Mesenteric fat pad (tissue), 1 donor: ENCODE data around the gene ATP6AP1. TPM values are rescaled to one million over a fixed set of nuclear protein-coding genes. Genes with fewer than 3 reads are reported as not detected.
"Not testable (repeated sequence)": the region's sequence is repeated elsewhere in the genome, so short reads cannot be mapped to it uniquely, and the experiment has no call there.

Experiments used
- DNase-seq: peaks from one replicate; pipeline ENCODE4 v3.0.0-alpha.2; 2020; ENCODE audit warnings: low spot score
- total RNA-seq: library from RNA; stranded (reverse); fragmentation: NEBNext Ultra II Directional; extraction: Animal tissue kit (Norgen Biotek cat#: 25700); gene quantifications from one replicate; pipeline ENCODE4 v1.2.1, GENCODE V29; 2021
- donor health status: DM: yes; HTN: yes; CAD: no.

ATP6AP1 gene
- total RNA-seq, 1 donor from 2014 or later = 72.5 TPM

GRCh38 chrX:154398668-154399526 is 29.6 kb upstream of the ATP6AP1 start:
- peak; percentile 94 for DNase-seq

GRCh38 chrX:154399527-154400368 is 28.7 kb upstream of the ATP6AP1 start:
- no peak for DNase-seq

DNA sequence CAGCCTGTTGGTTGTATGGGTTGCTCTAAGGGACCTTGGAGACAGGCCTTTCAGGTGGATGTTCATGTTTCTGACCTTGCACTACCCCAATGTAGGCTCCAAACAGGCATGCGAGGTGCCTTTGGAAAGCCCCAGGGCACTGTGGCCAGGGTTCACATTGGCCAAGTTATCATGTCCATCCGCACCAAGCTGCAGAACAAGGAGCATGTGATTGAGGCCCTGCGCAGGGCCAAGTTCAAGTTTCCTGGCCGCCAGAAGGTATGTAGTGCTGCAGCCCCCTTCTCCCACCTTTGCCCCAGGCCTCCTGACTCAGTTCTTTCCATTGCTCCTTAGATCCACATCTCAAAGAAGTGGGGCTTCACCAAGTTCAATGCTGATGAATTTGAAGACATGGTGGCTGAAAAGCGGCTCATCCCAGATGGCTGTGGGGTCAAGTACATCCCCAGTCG is 28.1 kb upstream of the ATP6AP1 start:
- not testable (repeated sequence) for DNase-seq

DNA sequence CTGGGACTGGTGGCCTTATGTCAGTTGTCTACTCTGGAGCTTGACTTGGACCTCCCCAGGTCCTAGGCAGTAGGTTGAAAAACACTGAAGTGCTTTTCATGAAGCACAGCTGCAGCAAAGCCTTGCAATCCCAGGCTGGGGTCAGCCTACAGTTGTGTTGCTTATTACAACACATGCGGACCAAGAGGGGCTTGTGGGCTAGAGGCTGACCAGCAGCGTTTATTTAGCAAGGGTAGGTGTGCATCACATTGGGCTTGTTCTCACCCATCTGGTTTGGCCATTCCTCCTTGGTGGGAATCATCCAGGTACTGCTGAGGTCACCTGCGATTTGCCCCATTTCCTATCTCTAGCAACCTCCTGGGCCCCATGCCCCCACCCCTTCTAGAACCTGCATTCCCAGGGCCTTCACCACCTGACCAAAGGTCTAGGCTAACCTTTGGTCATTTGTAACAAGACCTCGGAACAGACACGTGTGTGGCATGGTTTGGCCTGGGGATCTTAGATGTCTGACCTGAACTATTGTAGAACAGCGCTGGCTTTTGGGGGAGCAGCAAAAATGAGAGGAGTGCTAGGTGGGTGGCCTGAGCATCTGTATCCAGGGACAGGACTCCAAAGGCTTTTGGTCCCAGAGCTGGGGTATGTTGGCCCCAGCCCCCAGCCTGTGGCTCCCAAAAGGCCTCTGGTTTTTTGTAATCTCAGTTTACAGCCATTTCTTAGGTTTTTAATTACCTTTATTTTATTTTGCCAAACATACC is 27.3 kb upstream of the ATP6AP1 start:
- no peak for DNase-seq

DNA sequence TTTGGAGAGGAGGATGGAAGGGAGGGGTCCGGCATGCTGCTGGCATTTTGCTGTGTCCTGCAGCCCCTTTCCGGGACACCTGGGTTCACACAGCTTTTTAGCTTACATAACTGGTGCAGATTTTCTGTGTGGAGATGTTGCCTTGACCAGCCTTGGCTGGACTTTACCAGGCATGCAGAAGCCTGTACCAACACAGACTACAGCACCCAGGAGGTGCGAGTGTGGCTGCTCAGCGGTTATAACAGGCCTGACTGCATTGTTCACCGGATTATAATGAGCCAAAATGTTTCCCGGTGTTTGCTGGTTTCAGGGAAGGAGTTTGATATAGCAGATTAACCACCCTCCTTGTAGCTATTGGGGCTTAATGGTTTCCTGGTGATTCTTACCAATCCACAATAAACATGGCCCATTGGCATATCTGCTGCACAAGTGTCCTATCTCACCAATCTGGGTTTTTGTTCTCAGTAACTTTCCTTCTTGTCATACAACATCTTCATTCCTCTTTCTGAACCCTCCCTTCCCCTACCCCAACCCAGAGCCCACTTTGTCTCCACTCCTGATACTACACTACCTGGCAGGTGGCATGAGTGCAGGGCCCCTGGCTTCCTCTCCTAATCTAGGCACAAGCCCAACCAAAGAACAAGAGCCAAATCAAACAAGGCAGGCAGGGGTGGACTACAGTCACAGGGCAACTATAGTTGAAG is 26.4 kb upstream of the ATP6AP1 start:
- DNase-seq = no peak

DNA sequence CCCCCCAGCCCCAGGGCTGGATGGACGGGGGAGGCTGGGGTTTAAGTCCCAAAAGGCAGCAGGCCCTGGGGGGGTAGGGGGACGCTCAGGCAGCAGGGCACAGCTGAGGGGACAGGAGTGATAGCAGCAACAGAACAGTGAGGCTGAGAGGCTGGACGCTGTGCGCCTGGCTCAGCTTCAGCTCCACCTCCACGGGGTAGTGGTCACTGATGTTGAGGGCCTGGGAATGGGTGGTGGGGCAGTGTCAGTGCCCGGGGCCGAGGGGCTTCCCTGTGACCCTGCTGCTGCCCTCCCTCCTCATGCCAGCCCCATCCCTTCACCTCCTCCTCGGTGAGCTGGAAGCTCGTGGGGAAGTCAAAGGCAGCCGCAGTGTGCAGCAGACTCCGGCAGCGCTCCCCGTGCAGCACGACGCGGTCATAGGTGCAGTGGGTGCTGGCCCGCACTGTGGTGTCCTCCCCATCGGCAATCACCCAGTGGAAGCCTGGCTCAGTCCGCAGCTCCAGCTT is 25.8 kb upstream of the ATP6AP1 start:
- DNase-seq = no peak

GRCh38 chrX:154403192-154403591 is 25.3 kb upstream of the ATP6AP1 start:
- DNase-seq = no peak

GRCh38 chrX:154403858-154404257 is 24.6 kb upstream of the ATP6AP1 start:
- DNase-seq = no peak

DNA sequence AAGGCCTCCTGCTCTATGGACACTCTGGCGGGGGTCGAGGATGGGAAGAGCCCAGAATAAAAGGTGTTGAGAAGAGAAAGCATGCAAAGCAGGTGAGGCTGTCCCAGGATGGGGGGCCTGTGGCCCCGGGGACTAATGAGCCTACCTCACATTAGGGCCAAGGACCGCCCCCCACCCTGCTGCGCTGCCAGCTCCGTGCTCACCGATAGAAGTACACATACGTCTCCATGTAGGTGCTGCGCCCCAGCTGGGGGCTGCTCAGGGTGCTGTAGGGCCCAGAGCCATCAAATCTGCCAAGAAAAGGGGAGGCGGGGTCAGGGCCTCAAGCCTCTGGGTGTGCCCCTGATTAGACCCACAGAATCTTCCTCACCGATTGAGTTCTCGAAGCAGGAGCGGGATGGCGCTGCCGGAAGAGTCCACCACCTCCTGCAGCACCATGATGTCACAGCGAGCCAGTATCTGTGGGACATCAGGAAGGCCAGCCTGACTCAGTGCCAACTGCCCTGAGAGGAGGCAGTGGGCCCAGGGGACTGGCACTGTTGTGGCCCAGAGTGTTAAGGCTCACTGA is 23.8 kb upstream of the ATP6AP1 start:
- no peak for DNase-seq

DNA sequence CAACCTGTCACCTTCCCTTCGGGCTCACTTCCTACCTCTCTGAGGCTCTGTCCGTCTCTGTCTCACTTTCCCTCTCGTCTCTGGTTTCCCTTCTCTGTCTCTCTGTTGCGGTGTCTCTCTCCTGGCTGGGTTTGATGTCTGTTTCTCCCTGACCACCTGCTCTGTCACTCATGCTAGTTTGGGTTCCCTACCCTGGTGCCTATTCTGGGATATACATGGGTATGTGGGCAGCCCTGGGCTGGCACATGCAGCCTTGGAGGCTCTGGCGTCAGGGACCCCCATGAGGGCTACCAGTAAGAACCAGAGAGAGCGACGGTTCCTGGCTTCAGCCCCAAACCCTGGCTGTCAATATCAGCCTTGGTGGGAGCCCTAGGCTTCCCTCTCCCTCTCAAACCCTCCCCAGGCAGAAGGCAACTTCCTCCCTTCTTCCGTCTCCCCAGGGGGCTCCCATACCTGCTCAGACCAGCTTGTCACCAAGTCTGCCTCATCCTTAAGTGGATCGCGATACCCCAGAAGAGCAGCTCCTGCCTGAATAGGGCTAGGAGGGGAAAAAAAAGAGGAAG is 19.7 kb upstream of the ATP6AP1 start:
- no peak for DNase-seq

DNA sequence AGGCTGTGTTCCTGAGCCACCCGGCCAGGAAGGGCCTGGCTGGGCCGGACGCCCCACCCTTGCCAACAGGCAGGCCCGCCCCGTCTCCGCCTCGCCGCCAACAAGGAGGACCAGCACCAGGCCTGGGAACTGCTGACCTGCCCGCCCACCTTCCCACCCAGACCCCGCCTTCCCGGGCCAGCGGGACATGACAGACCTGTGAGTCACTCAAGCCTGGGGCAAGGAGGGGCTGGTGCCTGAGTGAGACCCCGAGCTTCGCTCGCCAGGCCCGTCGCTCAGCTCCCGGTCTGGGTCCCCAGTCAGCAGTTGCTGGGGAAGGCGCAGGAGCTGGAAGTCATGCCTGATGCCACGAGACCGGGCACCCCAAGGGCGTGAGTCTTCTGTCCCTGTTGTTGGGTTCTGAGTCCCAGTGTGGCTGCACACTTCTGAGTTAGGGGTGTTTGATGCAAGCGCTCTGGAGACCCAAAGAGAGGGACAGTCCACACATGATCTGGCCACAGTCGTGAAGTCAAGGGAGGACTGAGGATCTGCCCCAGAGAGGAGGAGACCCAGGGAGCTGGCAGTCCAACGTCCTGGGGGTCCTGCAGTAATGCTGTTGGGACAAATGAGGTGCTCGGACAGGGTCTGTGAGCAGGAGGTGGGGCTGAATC is 19.1 kb upstream of the ATP6AP1 start, which contains the start of gene DNASE1L1:
Gene DNASE1L1 (minus strand): TSS at position 33 of the 650 bp plus-strand sequence. CDS start 3,686 bp downstream, outside the sequence.
- peak; percentile 94 for DNase-seq

GRCh38 chrX:154411981-154412340 is 16.5 kb upstream of the ATP6AP1 start:
- no peak for DNase-seq

- no peak for DNase-seq
Observed at GRCh38 chrX:154412468-154412867, 16.0 kb upstream of the ATP6AP1 start.

- no peak for DNase-seq
Observed at GRCh38 chrX:154413142-154413541, 15.3 kb upstream of the ATP6AP1 start.

DNA sequence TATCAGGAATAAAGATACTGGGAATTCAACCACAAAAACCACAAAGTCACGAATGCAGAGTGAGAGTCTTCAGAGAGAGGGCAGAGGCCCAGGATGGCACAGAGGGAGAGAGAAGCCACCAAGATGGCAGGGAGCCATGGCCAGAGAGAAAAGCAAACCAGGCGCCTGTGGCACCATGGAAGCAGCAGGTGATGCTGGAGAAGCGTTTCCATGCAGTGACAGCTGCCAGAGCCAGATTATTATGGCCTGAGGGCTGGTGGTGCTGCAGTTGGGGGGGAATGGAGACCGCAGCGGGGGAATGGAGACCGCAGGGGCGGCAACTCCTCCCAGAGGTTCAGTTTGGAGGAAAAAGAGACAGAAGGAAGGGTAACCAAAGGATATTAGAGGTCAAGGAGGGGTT is 11.3 kb upstream of the ATP6AP1 start:
- no peak for DNase-seq

GRCh38 chrX:154419189-154419588 is 9.3 kb upstream of the ATP6AP1 start:
- no peak for DNase-seq

- no peak for DNase-seq
Observed at GRCh38 chrX:154419688-154420401, 8.6 kb upstream of the ATP6AP1 start.

DNA sequence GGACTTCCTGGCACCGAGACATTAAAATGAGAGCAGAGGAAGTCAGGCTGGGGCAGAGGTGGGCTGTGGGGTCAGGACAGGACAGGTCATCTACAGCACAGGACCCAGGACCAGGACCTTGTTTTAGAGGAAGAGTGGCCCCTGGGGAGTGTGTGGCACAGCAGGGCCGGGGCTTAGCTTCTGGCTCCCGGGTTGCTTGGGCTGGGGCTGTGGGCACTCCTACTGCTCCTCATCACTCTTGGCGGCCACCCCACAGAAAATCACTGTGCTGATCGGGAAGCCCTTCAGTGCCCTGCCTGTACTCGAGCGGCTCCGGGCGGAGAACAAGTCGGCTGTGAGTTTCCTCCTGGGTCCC is 8.1 kb upstream of the ATP6AP1 start:
- no peak for DNase-seq
